IPS-15b (cell line): ENCODE results near the gene HBQ1.
"Not testable (repeated sequence)": the region's sequence is repeated elsewhere in the genome, so short reads cannot be mapped to it uniquely, and the experiment has no call there.

Experiments used
- H3K27me3 ChIP-seq: one replicate; pipeline ENCODE4 v1.6.1; 2013; ENCODE audit warnings: low read length; ENCODE audit not compliant: control insufficient read depth, insufficient read depth
- H3K36me3 ChIP-seq: one replicate; pipeline ENCODE4 v1.6.1; 2013; ENCODE audit warnings: low read length; ENCODE audit not compliant: control insufficient read depth, insufficient read depth
- H3K4me1 ChIP-seq: one replicate; pipeline ENCODE4 v1.6.1; 2013; ENCODE audit warnings: mild to moderate bottlenecking, low read length; ENCODE audit not compliant: control insufficient read depth, insufficient read depth
- H3K4me3 ChIP-seq: one replicate; pipeline ENCODE4 v1.5.1; 2013; ENCODE audit warnings: low read depth, low read length
- H3K9ac ChIP-seq: one replicate; pipeline ENCODE4 v1.6.1; 2013; ENCODE audit warnings: low read depth, mild to moderate bottlenecking, low read length
- H3K9me3 ChIP-seq: one replicate; pipeline ENCODE4 v1.6.1; 2013; ENCODE audit warnings: mild to moderate bottlenecking, low read length; ENCODE audit not compliant: control insufficient read depth, insufficient read depth

HBQ1 gene

DNA sequence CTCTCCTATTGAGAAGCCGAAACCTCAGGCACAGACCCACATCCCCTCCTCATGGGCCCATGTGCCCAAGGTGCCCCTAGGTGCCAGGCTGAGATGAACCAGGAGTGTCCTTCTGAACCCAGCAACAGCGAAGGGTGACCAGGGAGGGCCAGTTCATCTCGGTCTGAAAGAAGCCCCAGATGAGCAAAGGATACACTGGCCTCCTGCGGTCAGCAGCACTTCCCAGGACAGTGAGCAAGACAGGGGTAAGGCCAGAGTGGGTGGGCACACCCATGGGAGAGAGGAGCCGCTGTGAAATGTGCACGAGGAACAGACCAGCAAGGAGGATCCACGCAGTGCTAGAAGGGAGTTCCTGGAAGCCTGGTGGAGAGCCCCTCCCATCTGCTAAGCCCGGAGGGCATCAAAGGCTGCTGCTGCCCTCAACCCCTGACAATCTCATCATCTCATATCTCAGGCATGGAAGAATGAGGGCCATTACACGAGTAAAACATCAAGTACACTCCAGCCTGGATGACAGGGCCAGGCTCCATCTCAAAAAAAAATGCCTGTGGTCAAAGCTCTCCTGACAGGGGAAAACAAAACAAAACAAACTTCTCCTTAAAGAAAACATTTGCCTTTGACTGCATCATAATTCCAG, 31.1 kb upstream of the HBQ1 start:
- H3K36me3 ChIP-seq: no peaks in the 10 kb centered on the region
- no peak overlapping the region for H3K4me3 ChIP-seq
- no peak overlapping the region for H3K9ac ChIP-seq
- H3K4me1 ChIP-seq: no peaks in the 10 kb centered on the region
- no peaks in the 10 kb centered on the region for H3K9me3 ChIP-seq
- peaks cover 11% of the 10 kb centered on the region for H3K27me3 ChIP-seq

DNA sequence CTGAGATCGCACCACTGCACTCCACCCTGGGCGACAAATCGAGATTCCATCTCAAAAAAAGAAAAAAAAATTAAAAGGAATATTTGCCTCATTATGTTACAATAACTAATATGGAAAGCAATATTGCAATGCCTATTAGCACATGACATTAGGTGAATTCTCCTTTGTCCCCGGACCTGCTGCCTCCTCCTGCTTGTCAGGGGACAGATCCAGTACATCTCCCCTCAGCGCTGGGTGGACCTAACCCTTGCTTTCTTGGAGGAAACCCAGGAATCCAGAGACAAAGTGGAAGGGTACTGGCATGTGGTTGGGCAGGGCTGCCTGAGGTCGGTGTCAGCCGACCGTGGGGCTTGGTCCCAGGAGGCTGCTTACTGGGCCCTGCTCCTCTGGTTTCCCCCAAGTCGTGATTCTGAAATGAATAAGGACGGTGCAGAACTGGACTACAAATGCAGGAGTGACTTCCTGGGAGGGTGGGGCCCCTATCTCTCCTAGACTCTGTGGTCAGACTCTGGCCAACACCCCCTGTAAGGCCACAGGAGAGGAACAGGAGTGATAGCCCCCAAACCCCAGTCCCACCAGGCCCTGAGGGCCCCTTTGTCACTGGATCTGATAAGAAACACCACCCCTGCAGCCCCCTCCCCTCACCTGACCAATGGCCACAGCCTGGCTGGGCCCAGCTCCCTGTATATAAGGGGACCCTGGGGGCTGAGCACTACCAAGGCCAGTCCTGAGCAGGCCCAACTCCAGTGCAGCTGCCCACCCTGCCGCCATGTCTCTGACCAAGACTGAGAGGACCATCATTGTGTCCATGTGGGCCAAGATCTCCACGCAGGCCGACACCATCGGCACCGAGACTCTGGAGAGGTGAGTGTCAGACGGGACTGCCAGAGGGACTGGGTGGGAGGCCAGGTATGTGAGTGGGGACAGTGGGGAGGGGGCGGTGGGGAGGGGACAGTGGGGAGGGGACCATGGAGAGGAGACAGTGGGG, 27.8 kb upstream of the HBQ1 start, which contains the start of gene HBZ:
HBZ (plus strand) TSS at position 504 of the 988 bp plus-strand sequence; CDS start at position 770, 266 bp downstream.
- Histone ChIP-seq H3K9me3 (no peaks in the 10 kb centered on the region), H3K4me3 (no peak within 1 kb of the TSS), H3K4me1 (no peaks in the 10 kb centered on the region), H3K27me3 (peaks cover 37% of the 10 kb centered on the region), H3K36me3 (no peaks in the 10 kb centered on the region), H3K9ac (no peak within 1 kb of the TSS)

DNA sequence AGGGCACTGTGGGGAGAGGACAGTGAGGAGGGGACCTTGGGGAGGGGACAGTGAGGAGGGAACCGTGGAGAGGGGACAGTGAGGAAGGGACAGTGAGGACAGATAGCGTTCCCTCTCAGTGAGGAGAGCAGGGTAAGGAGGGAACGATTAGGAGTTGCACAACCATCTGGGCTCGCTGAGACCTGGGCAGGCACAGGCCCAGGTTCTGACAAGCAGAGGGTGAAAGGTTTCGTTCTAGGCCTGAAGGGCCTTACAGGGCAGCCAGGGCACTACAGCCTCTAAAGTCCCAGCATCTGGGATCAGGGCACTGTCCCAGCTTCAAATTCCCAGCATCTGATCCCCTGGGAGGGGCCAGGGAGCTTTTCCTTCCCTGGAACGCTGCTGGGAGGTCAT, 27.1 kb upstream of the HBQ1 start:
- H3K36me3 ChIP-seq, H3K9me3 ChIP-seq, H3K9ac ChIP-seq, H3K4me3 ChIP-seq, H3K4me1 ChIP-seq: not testable (repeated sequence)
- peaks cover 43% of the 10 kb centered on the region for H3K27me3 ChIP-seq

GRCh38 chr16:153550-154216, 26.6 kb upstream of the HBQ1 start:
- not testable (repeated sequence) for H3K4me3 ChIP-seq, H3K4me1 ChIP-seq, H3K36me3 ChIP-seq, H3K9me3 ChIP-seq, H3K9ac ChIP-seq
- peaks cover 47% of the 10 kb centered on the region for H3K27me3 ChIP-seq

- no peaks in the 10 kb centered on the region for H3K4me1 ChIP-seq
- no peak overlapping the region for H3K9ac ChIP-seq
- H3K36me3 ChIP-seq: no peaks in the 10 kb centered on the region
- no peaks in the 10 kb centered on the region for H3K9me3 ChIP-seq
- peaks cover 52% of the 10 kb centered on the region for H3K27me3 ChIP-seq
- H3K4me3 ChIP-seq: peak overlapping the region; percentile 53
Measured at GRCh38 chr16:154217-155030, 25.8 kb upstream of the HBQ1 start.

GRCh38 chr16:155031-155398, 25.2 kb upstream of the HBQ1 start:
- Histone ChIP-seq H3K4me3 (no peak overlapping the region), H3K9ac (no peak overlapping the region)

GRCh38 chr16:159136-159849, 21.0 kb upstream of the HBQ1 start:
- H3K4me1 ChIP-seq: no peaks in the 10 kb centered on the region
- H3K36me3 ChIP-seq: no peaks in the 10 kb centered on the region
- H3K4me3 ChIP-seq: no peak overlapping the region
- no peak overlapping the region for H3K9ac ChIP-seq
- H3K27me3 ChIP-seq: peaks cover 63% of the 10 kb centered on the region
- H3K9me3 ChIP-seq: no peaks in the 10 kb centered on the region

More at GRCh38 chr16:155031-155398, 25.2 kb upstream of the HBQ1 start:
- Histone ChIP-seq H3K9me3 (no peaks in the 10 kb centered on the region), H3K27me3 (peaks cover 55% of the 10 kb centered on the region), H3K4me1 (no peaks in the 10 kb centered on the region), H3K36me3 (no peaks in the 10 kb centered on the region)

DNA sequence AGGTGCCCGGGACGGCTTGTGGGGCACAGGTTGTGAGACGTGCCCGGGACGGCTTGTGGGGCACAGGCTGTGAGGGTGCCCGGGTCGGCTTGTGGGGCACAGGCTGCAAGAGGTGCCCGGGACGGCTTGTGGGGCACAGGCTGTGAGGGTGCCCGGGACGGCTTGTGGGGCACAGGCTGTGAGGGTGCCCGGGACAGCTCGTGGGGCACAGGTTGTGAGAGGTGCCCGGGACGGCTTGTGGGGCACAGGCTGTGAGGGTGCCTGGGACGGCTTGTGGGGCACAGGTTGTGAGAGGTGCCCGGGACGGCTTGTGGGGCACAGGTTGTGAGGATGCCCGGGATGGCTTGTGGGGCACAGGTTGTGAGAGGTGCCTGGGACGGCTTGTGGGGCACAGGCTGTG, 20.0 kb upstream of the HBQ1 start:
- not testable (repeated sequence) for H3K4me3 ChIP-seq, H3K9ac ChIP-seq, H3K36me3 ChIP-seq, H3K9me3 ChIP-seq, H3K4me1 ChIP-seq
- H3K27me3 ChIP-seq: peaks cover 57% of the 10 kb centered on the region

DNA sequence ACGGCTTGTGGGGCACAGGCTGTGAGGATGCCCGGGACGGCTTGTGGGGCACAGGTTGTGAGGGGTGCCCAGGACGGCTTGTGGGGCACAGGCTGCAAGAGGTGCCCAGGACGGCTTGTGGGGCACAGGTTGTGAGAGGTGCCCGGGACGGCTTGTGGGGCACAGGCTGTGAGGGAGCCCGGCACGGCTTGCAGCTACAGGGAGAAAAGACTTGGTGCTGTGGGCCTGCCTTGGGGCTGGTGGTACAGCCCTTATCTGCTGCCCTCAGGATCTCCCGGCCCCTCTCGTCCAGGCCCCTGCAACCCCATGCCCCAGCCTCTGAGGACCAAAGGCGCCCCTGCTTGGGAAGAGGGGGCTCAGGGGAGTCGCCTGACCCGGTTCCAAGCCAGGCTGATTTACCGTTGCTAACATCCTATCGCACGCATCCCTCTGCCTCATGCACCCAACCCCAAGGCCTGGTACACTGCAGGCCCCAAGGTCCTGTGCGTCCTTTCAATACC, 19.5 kb upstream of the HBQ1 start:
- H3K36me3 ChIP-seq: no peaks in the 10 kb centered on the region
- H3K4me1 ChIP-seq: no peaks in the 10 kb centered on the region
- H3K27me3 ChIP-seq: peaks cover 59% of the 10 kb centered on the region
- no peak overlapping the region for H3K4me3 ChIP-seq
- no peaks in the 10 kb centered on the region for H3K9me3 ChIP-seq
- no peak overlapping the region for H3K9ac ChIP-seq

GRCh38 chr16:162271-162991, 17.8 kb upstream of the HBQ1 start:
- no peaks in the 10 kb centered on the region for H3K9me3 ChIP-seq
- no peaks in the 10 kb centered on the region for H3K36me3 ChIP-seq
- H3K9ac ChIP-seq: no peak overlapping the region
- no peak overlapping the region for H3K4me3 ChIP-seq
- H3K27me3 ChIP-seq: peaks cover 64% of the 10 kb centered on the region
- peaks cover 4% of the 10 kb centered on the region for H3K4me1 ChIP-seq
